ENCODE data around the gene OR3A1.
A peak's percentile ranks its signal among the peaks of the same experiment; 100 is the strongest.
"Not testable (repeated sequence)": the region's sequence is repeated elsewhere in the genome, so short reads cannot be mapped to it uniquely, and the experiment has no call there.

The OR3A1 gene

GRCh38 chr17:3298260-3298659 is at the start of gene OR3A1:
TSS of gene OR3A1 (minus strand) at chr17:3298360. CDS start at chr17:3292582, 5,778 bp downstream.
- no peak for DNase-seq

DNA sequence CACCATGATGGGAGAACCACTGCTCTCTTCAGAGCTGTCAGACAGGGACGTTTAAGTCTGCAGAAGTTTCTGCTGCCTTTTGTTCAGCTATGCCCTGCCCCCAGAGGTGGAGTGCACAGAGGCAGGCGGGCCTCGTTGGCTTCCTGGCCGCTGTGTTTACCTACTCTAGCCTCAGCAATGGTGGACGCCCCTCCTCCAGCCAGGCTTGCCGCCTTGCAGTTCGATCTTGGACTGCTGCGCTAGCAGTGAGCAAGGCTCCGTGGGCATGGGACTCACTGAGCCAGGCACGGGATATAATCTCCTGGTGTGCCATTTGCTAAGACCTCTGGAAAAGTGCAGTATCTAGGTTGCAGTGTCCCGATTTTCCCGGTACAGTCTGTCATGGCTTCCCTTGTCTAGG is 44.6 kb upstream of the OR3A1 start:
- not testable (repeated sequence) for DNase-seq

GRCh38 chr17:3335876-3336275 is 37.7 kb upstream of the OR3A1 start:
- DNase-seq, result peak in 1 of 2 experiments; percentile 3

GRCh38 chr17:3318336-3318735 is 20.2 kb upstream of the OR3A1 start:
- DNase-seq, result no peak

DNA sequence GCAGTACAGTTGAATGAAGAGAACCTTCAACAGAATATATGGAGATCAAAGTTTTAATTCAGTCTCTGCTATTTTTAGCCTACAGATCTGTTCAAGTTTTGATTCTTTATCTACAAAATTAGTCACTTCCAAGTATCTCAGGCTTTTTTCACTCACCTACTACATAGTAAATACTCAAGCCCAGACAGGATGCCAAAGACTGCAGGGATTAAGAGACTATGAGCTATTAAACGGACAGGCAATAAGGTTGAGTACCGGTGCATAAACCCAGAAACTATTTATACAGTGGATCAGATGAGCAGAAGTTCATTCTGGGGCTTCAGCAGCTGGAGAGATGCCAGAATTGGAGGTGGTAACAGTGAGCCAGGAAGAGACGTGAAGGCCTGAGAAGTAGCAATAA is 18.7 kb upstream of the OR3A1 start:
- DNase-seq, result no peak

DNA sequence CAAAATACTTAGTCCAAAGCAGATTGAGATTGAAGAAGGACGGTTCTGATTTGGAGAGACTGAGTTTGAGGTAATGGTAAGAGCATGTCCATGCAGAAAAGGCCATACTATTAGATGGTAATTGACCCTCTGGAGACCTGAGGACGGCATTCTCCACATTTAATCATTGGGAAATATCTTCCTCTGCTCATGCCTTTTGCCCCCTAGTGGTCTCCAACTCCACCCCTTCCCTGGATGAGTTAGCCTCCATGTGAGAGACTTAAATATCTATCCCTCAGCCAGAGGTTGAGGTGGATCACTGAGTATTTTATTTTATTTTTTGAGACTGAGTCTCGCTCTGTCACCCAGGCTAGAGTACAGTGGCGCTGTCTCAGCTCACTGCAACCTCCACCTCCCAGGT is 10.4 kb upstream of the OR3A1 start:
- no peak for DNase-seq

GRCh38 chr17:3295632-3296031 is 2.5 kb downstream of the OR3A1 start:
- DNase-seq, result no peak

- DNase-seq, result not testable (repeated sequence)
Observed at GRCh38 chr17:3293548-3293947, 4.6 kb downstream of the OR3A1 start.

GRCh38 chr17:3282901-3283300 is 15.3 kb downstream of the OR3A1 start:
- no peak for DNase-seq

DNA sequence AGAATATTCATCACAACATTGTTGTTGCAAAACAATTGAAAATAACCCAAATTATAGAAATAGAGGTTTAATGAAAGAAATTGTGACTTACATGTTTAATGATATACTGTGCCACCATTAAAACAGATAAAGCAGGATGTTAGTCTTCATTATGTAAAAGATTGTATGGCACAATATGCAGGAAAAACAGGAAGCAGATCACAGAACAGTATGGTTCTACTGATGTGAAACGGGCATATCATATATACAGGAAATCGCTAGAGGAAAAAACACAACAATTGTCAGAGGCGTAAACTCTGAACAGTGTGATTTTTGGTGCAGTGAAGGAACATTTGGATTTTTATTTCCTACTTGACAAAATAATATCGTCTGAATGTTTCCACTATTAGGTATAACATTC is 22.0 kb downstream of the OR3A1 start:
- DNase-seq, result peak in 1 of 2 experiments; percentile 0

DNA sequence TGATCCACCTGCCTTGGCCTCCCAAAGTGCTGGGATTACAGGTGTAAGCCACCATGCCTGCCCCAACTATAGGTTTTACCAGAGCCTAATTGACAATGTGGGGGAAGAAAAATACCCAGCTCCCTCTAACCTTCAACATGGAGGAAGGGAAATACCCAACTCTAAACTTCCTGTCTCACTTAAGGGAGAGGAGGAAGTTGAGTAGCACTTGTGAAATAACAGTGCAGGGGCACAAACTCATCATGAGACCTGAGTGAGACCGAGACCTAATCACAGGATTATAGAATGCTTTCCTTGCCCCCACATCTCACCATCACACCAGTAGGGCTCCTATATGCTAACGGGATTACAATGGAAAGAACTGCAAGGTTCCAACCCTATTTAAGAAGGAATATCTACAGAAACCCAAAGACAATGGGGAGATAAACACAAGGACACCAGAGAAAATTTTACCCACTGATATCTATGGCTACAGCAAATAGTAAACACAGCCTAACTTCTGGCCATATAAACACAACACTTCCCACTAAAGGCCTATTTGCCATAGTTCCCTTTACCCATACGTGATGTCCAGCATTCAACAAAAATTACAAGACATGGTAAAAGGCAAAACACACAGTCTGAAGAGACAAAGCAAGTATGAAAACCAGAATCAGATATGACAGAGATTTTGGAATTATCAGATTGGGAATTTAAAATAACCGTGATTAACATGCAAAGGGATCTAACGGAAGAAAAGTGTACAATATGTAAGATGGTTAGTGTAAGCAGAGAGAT is 26.9 kb downstream of the OR3A1 start:
- DNase-seq, result no peak

DNA sequence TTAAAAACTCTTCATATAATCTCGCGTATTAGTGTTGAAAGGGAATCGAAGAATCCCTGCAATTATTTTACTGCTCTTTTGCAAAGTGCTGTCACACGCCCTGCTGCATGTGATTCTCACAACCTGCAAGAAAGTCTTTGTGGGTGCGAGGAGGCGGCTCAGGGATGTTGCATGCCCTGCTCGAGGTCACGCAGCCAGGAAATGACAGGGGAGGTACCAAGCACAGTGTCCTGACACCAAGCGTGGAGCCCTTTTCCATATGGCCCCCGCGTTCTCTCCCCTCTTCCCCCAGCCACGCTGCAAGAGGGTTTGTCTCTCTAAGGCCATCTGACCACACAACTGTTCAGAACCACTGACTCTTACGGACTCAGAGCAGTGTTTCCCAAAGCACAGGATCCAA is 37.6 kb downstream of the OR3A1 start:
- no peak for DNase-seq

DNA sequence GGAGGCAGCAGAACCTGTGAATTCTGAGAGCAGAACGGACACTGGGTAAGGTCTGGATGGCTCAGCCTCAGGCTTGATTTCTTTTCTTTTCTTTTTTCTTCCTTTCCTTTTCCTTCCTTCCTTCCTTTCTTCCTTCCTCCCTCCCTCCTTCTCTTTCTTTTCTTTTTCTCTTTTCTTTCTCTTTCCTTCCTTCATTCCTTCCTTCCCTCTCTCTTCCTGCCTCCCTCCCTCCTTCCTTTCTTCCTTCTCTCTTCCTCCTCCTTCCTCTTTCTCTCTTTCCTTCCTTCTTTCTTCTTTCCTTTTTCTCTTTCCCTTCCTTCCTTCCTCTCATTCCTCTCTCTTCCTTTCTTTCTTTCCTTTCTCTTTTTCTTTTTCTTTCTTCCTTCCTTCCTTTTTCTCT is 38.0 kb downstream of the OR3A1 start:
- no peak for DNase-seq

GRCh38 chr17:3256575-3256974 is 41.6 kb downstream of the OR3A1 start:
- DNase-seq, result no peak

DNA sequence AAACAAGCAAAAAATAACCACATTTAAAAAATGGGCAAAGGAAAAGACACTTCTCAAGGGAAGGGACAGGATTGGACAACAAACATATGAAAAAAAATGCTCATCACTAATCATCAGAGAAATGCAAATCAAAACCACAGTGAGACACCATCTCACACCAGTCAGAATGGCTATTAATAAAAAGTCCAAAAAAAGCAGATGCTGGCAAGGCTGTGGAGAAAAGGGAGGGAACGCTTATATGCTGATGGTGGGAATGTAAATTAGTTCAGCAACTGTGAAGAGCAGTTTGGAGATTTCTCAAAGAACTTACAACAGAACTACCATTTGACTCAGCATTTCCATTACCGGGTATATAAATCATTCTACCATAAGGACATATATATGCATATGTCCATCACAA is 49.1 kb downstream of the OR3A1 start:
- not testable (repeated sequence) for DNase-seq

DNA sequence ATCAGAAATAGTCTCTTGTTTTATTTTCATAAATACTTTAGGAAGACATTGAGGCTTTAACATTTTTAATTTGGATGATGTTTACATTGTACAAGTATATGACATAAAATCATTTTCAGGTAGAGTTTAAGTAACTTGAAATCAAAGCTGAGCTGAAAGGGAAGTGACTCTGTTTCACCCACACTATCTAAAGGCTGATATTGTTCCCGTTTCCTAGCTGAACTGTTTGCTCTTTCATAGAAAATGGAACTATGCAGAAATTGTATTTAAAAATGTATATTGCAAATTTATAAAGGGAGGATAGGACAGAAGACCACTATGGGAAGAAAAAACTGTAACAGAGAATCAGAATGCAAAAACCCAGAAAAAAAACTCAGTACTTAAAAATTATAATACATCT is 53.3 kb downstream of the OR3A1 start:
- DNase-seq, result peak in 1 of 2 experiments; percentile 0

DNA sequence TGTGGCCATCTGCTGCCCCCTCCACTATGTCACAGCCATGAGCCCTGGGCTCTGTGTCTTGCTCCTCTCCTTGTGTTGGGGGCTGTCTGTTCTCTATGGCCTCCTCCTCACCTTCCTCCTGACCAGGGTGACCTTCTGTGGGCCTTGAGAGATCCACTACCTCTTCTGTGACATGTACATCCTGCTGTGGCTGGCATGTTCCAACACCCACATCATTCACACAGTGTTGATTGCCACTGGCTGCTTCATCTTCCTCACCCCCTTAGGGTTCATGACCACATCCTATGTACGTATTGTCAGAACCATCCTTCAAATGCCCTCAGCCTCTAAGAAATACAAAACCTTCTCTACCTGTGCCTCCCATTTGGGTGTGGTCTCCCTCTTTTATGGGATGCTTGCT is 57.1 kb downstream of the OR3A1 start:
- DNase-seq, result not testable (repeated sequence)
